Stimulated activated CD8-positive, alpha-beta memory T cell treated with anti-CD3 and anti-CD28 coated beads, Interleukin-4, amount 100 ng/mL, for 1 hour (primary cell): ENCODE data around the gene BMP6.

Experiments used
- DNase-seq, 2 donors: peaks; one replicate each; pipeline ENCODE4 v3.0.0-alpha.2; 2020; ENCODE audit warnings: low read depth in 2 of 2, low spot score in 1 of 2

BMP6 gene

GRCh38 chr6:7823552-7823951, 97.7 kb downstream of the BMP6 start:
- DNase-seq, result no peak

- no peak for DNase-seq
These were observed 100.1 kb downstream of the BMP6 start for GRCh38 chr6:7825986-7826385.

- DNase-seq, result no peak
These were observed 101.2 kb downstream of the BMP6 start for GRCh38 chr6:7827142-7827541.

- DNase-seq, result no peak
These were observed 102.2 kb downstream of the BMP6 start for GRCh38 chr6:7828124-7828523.

- DNase-seq, result no peak
These were observed 107.2 kb downstream of the BMP6 start for GRCh38 chr6:7832904-7833750.

- DNase-seq, result no peak
These were observed 107.8 kb downstream of the BMP6 start for GRCh38 chr6:7833751-7834070.

- DNase-seq, result no peak
These were observed 110.6 kb downstream of the BMP6 start for GRCh38 chr6:7836371-7837026.

GRCh38 chr6:7841781-7842468, 116.0 kb downstream of the BMP6 start:
- DNase-seq, result no peak

GRCh38 chr6:7846966-7847818, 121.3 kb downstream of the BMP6 start:
- no peak for DNase-seq

- DNase-seq, result no peak
These were observed 122.3 kb downstream of the BMP6 start for GRCh38 chr6:7848229-7848628.

GRCh38 chr6:7851780-7852179, 125.9 kb downstream of the BMP6 start:
- no peak for DNase-seq

GRCh38 chr6:7859591-7859990, 133.7 kb downstream of the BMP6 start:
- no peak for DNase-seq

- DNase-seq, result no peak
These were observed 139.9 kb downstream of the BMP6 start for GRCh38 chr6:7865781-7866180.

- no peak for DNase-seq
These were observed 140.6 kb downstream of the BMP6 start for GRCh38 chr6:7866526-7866925.

GRCh38 chr6:7868926-7869325, 143.0 kb downstream of the BMP6 start:
- DNase-seq, result no peak

- DNase-seq, result no peak
These were observed 152.6 kb downstream of the BMP6 start for GRCh38 chr6:7878401-7878964.

- no peak for DNase-seq
These were observed 153.1 kb downstream of the BMP6 start for GRCh38 chr6:7879043-7879442.

GRCh38 chr6:7879579-7879978, 153.7 kb downstream of the BMP6 start:
- DNase-seq, result no peak

GRCh38 chr6:7879980-7880717, 154.2 kb downstream of the BMP6 start:
- DNase-seq, result no peak

- DNase-seq, result no peak
These were observed 154.8 kb downstream of the BMP6 start for GRCh38 chr6:7880718-7881107.
